HG02571 (cell line): Measurements from ENCODE around the gene HESX1.

Experiments used
- ATAC-seq: cut with Tn5 transposase; IDR thresholded peaks from one replicate; pipeline ENCODE4 v1.9.1; 2021; ENCODE audit warnings: mild to moderate bottlenecking, moderate library complexity; ENCODE audit not compliant: unreplicated experiment

The HESX1 gene

GRCh38 chr3:57199895-57200297 lies at the start of gene HESX1:
HESX1 (minus strand) TSS chr3:57199978; CDS start chr3:57199918, 60 bp downstream.
- ATAC-seq: no peak

- ATAC-seq: no peak
These were observed 45.2 kb upstream of the HESX1 start for GRCh38 chr3:57244946-57245345.

- ATAC-seq: peak; percentile 54
These were observed 35.1 kb upstream of the HESX1 start for GRCh38 chr3:57234613-57235575.

GRCh38 chr3:57233799-57234198 lies 34.0 kb upstream of the HESX1 start:
- ATAC-seq: no peak

- ATAC-seq: no peak
These were observed 30.2 kb upstream of the HESX1 start for GRCh38 chr3:57230006-57230405.

- peak; percentile 41 for ATAC-seq
These were observed 28.4 kb upstream of the HESX1 start for GRCh38 chr3:57227930-57228751.

- ATAC-seq: peak; percentile 91
These were observed 27.6 kb upstream of the HESX1 start, which contains the start of gene APPL1 for GRCh38 chr3:57227204-57227929. APPL1 (plus strand) TSS chr3:57227729; CDS start chr3:57227884, 155 bp downstream.

GRCh38 chr3:57226176-57226575 lies 26.4 kb upstream of the HESX1 start:
- ATAC-seq: no peak

GRCh38 chr3:57224856-57225255 lies 25.1 kb upstream of the HESX1 start:
- ATAC-seq: no peak

- no peak for ATAC-seq
These were observed 22.1 kb upstream of the HESX1 start for GRCh38 chr3:57221883-57222282.

GRCh38 chr3:57206423-57206822 lies 6.6 kb upstream of the HESX1 start:
- ATAC-seq: no peak

GRCh38 chr3:57194641-57195040 lies 5.1 kb downstream of the HESX1 start:
- no peak for ATAC-seq

GRCh38 chr3:57192028-57192427 lies 7.8 kb downstream of the HESX1 start:
- ATAC-seq: no peak

- no peak for ATAC-seq
These were observed 15.3 kb downstream of the HESX1 start for GRCh38 chr3:57184526-57184925.

- no peak for ATAC-seq
These were observed 20.0 kb downstream of the HESX1 start for GRCh38 chr3:57179580-57180410.

GRCh38 chr3:57176045-57176444 lies 23.7 kb downstream of the HESX1 start:
- ATAC-seq: no peak

GRCh38 chr3:57173687-57174086 lies 26.1 kb downstream of the HESX1 start:
- no peak for ATAC-seq

- no peak for ATAC-seq
These were observed 28.8 kb downstream of the HESX1 start for GRCh38 chr3:57170946-57171345.

- no peak for ATAC-seq
These were observed 29.7 kb downstream of the HESX1 start for GRCh38 chr3:57169872-57170623.
